GM12873 (cell line): ENCODE data around the gene TNFRSF14.

ENCODE experiments used
- TF ChIP-seq, protein P1 (sequence below): IDR thresholded peaks from 2 replicates; pipeline ENCODE4 v1.5.1; 2012; ENCODE audit warnings: low read depth, mild to moderate bottlenecking, moderate library complexity, low read length, control low read depth; ENCODE audit not compliant: insufficient read depth; ENCODE audit errors: missing control alignments

Gene TNFRSF14

DNA sequence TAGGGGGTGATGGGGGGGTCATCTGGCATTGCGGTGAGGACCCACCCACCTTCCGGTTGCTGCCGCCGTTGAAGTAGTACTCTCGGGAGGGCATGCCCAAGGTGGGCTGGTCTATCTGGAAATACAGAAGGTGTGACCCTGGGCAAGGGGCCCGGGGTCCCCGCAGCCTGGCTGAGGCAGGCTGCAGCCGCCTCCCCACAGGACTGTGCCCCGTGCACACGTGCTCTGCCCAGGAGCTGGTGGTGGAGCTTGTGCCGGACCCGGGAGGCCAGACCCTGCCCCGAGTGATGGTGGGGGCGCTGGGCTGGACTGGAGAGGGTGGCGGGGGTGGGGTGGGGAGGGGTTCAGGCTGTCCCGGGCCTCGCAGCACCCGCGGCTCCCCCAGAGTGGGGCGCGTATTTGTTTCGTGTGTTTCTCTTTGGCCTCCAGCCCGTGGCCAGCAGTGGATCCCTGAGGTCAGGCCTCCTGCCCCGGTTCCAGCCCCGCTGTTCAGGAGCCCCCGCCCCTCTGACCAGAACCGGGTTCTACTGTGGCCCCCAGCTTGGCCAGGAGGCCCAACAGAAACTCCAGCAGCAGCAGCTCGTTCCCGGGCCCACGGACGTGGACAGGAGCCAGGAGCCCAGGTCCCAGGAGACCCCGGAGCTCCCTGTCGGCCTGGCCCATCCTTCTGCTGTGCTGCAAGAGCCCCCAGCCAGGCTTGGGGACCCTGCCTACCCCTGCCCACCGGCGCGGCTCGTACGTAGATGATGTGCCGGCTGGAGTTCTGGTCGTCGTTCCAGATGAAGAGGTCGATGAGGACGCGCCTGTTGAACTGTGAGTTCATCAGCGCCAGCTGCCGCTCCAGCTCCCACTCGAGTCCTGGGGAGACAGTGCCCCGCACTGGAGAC, 49.6 kb downstream of the TNFRSF14 start:
- TF ChIP-seq, protein P1, sequence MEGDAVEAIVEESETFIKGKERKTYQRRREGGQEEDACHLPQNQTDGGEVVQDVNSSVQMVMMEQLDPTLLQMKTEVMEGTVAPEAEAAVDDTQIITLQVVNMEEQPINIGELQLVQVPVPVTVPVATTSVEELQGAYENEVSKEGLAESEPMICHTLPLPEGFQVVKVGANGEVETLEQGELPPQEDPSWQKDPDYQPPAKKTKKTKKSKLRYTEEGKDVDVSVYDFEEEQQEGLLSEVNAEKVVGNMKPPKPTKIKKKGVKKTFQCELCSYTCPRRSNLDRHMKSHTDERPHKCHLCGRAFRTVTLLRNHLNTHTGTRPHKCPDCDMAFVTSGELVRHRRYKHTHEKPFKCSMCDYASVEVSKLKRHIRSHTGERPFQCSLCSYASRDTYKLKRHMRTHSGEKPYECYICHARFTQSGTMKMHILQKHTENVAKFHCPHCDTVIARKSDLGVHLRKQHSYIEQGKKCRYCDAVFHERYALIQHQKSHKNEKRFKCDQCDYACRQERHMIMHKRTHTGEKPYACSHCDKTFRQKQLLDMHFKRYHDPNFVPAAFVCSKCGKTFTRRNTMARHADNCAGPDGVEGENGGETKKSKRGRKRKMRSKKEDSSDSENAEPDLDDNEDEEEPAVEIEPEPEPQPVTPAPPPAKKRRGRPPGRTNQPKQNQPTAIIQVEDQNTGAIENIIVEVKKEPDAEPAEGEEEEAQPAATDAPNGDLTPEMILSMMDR, result no peak

- TF ChIP-seq, protein P1, result no peak
Measured at GRCh38 chr1:2606396-2606880, 50.3 kb downstream of the TNFRSF14 start.

- TF ChIP-seq, protein P1, result no peak
Measured at GRCh38 chr1:2606881-2607621, 50.9 kb downstream of the TNFRSF14 start.

GRCh38 chr1:2607641-2608091, 51.5 kb downstream of the TNFRSF14 start:
- TF ChIP-seq, protein P1, result no peak

DNA sequence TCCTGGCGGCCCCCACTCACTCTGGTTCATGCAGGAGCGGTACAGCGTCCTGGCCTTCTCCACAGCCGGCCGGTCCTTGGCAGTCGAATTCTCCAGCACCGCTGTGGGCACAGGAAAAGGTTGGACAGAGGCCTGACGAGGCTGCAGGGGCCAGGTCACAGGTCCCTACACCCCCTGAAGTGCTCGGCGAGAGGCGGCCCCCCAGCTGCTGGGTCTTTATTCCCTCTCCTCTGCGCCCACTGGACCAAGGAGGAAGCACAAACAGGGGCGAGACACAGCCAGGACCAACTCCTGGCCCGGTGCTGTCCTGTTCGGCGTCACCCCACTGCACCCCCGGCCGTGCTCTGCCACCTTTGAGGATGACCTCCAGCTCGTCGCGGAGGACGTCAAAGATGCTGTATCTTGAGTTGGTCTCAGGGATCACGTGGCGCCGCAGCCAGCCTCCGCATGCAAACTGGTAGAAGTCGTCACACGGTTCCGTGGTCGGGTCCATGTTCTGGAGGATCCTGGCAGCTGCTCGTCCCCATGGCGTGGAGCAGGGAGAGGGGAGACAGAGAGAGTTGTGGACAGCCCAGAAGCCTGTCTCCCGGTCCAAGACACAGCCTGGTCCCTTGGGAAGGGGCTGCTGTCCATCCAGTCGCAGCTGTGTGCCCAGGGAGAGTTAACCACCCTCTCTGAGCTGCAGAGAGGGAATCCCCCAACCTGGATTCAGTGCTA, 53.3 kb downstream of the TNFRSF14 start:
- TF ChIP-seq, protein P1, result no peak

DNA sequence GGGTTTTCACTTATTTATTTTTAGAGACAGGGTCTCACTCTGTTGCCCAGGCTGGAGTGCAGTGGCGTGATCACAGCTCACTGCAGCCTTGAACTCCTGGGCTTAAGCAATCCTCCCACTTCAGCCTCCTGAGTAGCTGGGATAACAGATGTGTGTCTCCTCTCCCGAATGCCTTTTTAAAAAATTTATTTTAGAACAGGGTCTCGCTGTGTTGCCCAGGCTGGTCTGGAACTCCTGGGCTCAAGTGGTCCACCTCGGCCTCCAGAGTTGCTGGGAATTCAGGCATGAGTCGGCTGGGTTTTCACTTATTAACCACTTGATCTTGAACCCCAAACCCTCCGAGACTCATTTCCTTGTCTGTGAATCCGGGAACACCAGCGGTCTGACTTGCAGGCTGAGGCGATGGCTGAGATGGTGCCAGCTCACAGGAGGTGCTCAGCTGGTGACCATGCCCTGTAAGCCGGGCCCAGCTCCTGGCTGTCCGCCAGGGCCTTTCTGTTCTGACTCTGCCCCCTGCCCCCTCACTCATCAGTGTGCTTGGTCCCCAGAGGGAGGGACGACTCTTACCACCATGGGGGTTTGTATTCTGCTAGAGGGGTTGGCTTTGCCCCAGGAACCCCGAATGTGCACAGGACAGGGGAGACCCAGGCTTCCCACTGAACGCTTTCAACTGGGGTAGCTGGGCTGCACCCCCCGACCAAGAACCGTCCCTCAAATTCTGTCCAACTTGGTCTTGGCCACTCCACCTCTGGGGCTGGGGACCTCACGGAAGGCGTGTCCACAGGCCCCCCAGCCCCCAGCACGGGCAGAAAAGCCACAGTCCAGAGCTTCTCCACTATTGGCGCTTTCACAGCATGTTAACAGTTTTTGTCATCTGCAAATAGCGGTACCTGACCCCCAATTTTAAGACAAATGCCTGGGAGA, 54.1 kb downstream of the TNFRSF14 start:
- TF ChIP-seq, protein P1, result no peak
